ENCODE measurements around the gene CRYZ. TPM values are rescaled to one million over a fixed set of nuclear protein-coding genes. Genes with fewer than 3 reads are reported as not detected.

The CRYZ gene
- total and polyA plus RNA-seq, 2 donors (not counting 3 experiments of a cell fraction or from before 2014, with no cell fraction given): 24.5 to 32.7 TPM

DNA sequence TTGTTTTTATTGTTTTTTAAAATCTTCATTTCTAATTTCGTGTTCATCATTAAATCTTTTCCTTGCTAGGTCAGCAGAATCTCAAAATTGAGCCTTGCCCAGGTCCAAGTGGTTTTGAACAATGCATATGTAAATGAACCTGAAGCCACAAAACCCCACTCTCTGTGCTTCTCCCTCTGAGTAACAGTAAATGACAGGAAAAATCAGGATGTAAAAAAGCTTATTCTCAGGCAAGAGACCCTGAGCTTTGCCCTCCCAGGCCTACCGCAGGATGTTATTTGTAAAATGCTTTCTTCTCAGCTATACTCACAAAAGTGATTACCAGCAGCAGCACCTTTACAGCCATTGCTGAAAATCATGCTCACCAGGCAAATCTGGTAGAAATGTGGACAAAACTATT lies 47.7 kb upstream of the CRYZ start:
- CTCF ChIA-PET: interaction anchor here (3.9 kb wide), 1 partner anchor 9 kb away, joined by 21 read pairs; no protein-coding TSS in a partner anchor
- Histone ChIP-seq H3K27me3 (ENCODE audit: control insufficient read depth in 2 of 2, insufficient read depth in 2 of 2, low read length in 2 of 2) (peaks cover 5 to 9% of the 10 kb centered on the region in 2 experiments), H3K4me2 (ENCODE audit: insufficient read depth, low read length) (no peak overlapping the region), H3K79me2 (ENCODE audit: control insufficient read depth, insufficient read depth, low read length) (no peaks in the 10 kb centered on the region), H3K36me3 (ENCODE audit: control insufficient read depth in 2 of 2, extremely low read depth in 1 of 2, insufficient read depth in 2 of 2, low read length in 2 of 2) (no peaks in the 10 kb centered on the region), H3K4me1 (ENCODE audit: control insufficient read depth, extremely low read depth, insufficient read depth, low read length) (no peaks in the 10 kb centered on the region), H3K9ac (replicated peaks; ENCODE audit: extremely low read depth, insufficient read depth, low read length) (no peak overlapping the region), H3K27ac (ENCODE audit: insufficient read depth, low read depth, low read length) (no peak overlapping the region), H4K20me1 (replicated peaks; ENCODE audit: control insufficient read depth, extremely low read depth, insufficient read depth, low read length) (no peaks in the 10 kb centered on the region), H2AFZ (ENCODE audit: low read depth, low read length) (no peak overlapping the region), H3K4me3 (replicated peaks in 1 of 3; ENCODE audit: insufficient read depth in 1 of 3, low read depth in 1 of 3, low read length in 3 of 3) (no peak overlapping the region), H3K9me3 (replicated peaks; ENCODE audit: control insufficient read depth, insufficient read depth, low read length) (no peaks in the 10 kb centered on the region), H3K9me1 (replicated peaks; ENCODE audit: control insufficient read depth, extremely low read depth, insufficient read depth, low read length) (no peaks in the 10 kb centered on the region)
- TF ChIP-seq POLR2AphosphoS5 (IDR thresholded peaks at IDR 0.05; ENCODE audit: insufficient read depth, low read depth, low read length): no peak
- no peak for TF ChIP-seq JUN (IDR thresholded peaks at IDR 0.05; ENCODE audit: borderline replicate concordance, insufficient read depth, insufficient read length, low read depth)
- TF ChIP-seq POLR2A (IDR thresholded peaks at IDR 0.05; ENCODE audit: low read depth, low read length): no peak
- no peak for TF ChIP-seq FOS (IDR thresholded peaks at IDR 0.05; ENCODE audit: borderline replicate concordance, insufficient read depth, low read length)
- TF ChIP-seq, protein P1, sequence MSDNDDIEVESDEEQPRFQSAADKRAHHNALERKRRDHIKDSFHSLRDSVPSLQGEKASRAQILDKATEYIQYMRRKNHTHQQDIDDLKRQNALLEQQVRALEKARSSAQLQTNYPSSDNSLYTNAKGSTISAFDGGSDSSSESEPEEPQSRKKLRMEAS (IDR thresholded peaks at IDR 0.05; ENCODE audit: insufficient read depth, insufficient read length): no peak
- no peak for TF ChIP-seq EZH2 (IDR thresholded peaks at IDR 0.05; ENCODE audit: borderline replicate concordance, low read depth, low read length, severe bottlenecking)
- TF ChIP-seq, protein P2, sequence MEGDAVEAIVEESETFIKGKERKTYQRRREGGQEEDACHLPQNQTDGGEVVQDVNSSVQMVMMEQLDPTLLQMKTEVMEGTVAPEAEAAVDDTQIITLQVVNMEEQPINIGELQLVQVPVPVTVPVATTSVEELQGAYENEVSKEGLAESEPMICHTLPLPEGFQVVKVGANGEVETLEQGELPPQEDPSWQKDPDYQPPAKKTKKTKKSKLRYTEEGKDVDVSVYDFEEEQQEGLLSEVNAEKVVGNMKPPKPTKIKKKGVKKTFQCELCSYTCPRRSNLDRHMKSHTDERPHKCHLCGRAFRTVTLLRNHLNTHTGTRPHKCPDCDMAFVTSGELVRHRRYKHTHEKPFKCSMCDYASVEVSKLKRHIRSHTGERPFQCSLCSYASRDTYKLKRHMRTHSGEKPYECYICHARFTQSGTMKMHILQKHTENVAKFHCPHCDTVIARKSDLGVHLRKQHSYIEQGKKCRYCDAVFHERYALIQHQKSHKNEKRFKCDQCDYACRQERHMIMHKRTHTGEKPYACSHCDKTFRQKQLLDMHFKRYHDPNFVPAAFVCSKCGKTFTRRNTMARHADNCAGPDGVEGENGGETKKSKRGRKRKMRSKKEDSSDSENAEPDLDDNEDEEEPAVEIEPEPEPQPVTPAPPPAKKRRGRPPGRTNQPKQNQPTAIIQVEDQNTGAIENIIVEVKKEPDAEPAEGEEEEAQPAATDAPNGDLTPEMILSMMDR (IDR thresholded peaks at IDR 0.05; ENCODE audit: extremely low read depth in 1 of 2, insufficient read depth in 1 of 2, low read depth in 1 of 2, low read length in 2 of 2): no peak
- no peak for TF ChIP-seq GATA2 (IDR thresholded peaks at IDR 0.05; ENCODE audit: insufficient read depth, insufficient read length, low read depth, low read length)
- no peak for TF ChIP-seq MYC (IDR thresholded peaks at IDR 0.05; ENCODE audit: low read depth, low read length)
- FAIRE-seq (no peak), DNase-seq (ENCODE audit: low read depth, low spot score) (no peak)
- POLR2A ChIA-PET: no interaction called here
- intact Hi-C loops (cut with micrococcal nuclease): no loop called here
- dilution Hi-C loops (cut with MboI; ENCODE audit: extremely low pct_ligation_motif_present, low sequenced_read_pairs): loop anchor here (25.0 kb wide), 1 partner anchor 407 kb away; no protein-coding TSS in a partner anchor
- no TSS peak for BruUV-seq (replicated peaks)

Data from endothelial cell of umbilical vein (primary cell).